Tibial nerve (tissue), 4 donors: Measurements from ENCODE around the gene C11orf68.

Experiments used
- CTCF ChIP-seq, 5 experiments: fragments of 200-600 bp in 3 of 5; fragments of 450-650 bp in 2 of 5; sonication (generic) in 3 of 5; IDR thresholded peaks; one replicate each; pipeline ENCODE4 v1.5.1; 2016 to 2019; ENCODE audit warnings: antibody characterized with exemption in 5 of 5, mild to moderate bottlenecking in 3 of 5, moderate library complexity in 2 of 5
- EP300 ChIP-seq, 2 donors: sonication (generic); formaldehyde crosslinking; IDR thresholded peaks; one replicate each; pipeline ENCODE4 v1.6.1; 2017; ENCODE audit warnings: antibody characterized with exemption in 2 of 2, mild to moderate bottlenecking in 1 of 2

DNA sequence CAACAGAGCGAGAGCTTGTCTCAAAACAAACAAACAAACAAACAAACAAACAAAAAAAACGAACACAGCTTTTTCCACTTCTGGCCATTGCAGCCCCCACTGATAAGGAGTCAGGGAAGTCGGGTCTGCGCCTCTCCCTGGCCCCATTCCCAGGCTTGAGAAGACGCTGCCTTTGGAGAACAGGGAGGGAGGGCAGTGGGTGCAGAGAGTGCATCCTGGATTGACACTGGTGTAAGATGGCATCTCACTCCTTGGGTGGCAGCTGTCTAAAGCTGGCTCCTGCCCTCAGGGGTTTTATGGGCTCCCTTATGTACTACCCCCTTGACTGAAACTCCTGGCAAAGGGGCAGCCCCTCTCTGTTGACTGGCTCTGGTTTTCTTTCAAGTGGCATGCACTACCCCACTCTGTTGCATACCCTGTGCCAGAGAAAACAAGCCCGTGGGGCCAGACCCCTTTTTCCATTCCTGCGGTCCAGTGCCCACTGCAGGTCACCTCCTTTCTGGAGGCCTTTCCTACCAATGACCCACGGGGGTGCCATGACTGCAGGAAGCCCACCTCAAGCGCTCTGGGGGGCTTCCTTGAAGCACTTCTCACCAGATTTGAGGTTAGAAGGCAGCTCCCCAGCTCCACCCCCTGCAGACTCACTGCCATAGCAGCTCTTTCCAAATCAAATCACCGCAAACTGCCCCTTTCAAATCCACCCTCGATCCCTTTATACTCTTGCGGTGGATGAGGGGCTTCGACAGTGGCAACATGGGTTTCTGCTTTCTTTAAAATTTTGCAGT, 13.1 kb upstream of the C11orf68 start:
- TF ChIP-seq CTCF (IDR thresholded peaks at IDR 0.05) = no peak
- TF ChIP-seq EP300 (IDR thresholded peaks at IDR 0.05) = no peak
